NCI-H146 treated with DMSO at 0.1 percent for 48 hours (cell line): Measurements from ENCODE around the gene SEBOX.

ENCODE experiments used
- DNase-seq: peaks from one replicate; lab custom pipeline; 2025; ENCODE audit not compliant: unreplicated experiment; lab: John Stamatoyannopoulos, UW

SEBOX gene

GRCh38 chr17:28320215-28321061, 44.6 kb downstream of the SEBOX start:
- DNase-seq: no peak

GRCh38 chr17:28319598-28319935, 45.4 kb downstream of the SEBOX start:
- DNase-seq: no peak

DNA sequence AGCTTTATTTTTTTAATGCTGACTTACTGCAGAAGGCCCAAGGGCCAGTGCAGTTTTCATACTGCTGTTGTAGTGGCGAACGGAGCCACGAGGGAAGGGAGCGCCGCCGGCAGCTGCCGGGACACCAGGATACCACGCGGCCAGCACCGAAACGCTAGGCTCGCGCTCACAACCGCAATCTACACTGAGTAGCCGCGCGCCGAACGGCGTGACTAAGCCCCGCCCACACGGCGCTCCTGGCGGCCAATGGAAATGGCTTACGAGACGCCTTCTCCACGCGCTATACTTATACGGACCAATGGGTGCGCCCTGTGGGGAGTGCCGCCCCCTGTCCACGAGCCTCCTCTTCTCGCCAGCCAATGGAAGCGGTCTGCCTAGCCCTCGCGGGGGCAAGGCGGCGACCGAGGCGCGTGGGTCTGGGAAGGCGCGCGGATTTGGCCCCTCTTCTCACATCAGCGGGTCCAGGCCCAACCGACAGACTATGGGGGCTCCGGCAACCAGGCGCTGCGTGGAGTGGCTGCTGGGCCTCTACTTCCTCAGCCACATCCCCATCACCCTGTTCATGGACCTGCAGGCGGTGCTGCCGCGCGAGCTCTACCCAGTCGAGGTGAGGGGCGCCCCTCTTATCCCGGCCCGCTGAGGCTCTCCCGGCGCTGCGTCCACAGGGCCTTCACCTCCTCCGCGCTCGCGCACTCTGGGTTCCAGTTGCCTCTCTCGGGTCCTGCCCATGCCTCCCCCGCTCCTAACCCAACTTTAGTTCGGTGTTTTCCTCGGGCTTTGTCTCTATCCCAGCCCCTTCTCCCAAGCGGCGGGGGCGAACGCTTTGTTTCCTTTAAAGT, 46.0 kb downstream of the SEBOX start, which contains the start of gene TMEM97:
TMEM97 (plus strand) TSS at position 442 of the 839 bp plus-strand sequence; CDS start at position 482, 40 bp downstream.
- peak; percentile 95 for DNase-seq

DNA sequence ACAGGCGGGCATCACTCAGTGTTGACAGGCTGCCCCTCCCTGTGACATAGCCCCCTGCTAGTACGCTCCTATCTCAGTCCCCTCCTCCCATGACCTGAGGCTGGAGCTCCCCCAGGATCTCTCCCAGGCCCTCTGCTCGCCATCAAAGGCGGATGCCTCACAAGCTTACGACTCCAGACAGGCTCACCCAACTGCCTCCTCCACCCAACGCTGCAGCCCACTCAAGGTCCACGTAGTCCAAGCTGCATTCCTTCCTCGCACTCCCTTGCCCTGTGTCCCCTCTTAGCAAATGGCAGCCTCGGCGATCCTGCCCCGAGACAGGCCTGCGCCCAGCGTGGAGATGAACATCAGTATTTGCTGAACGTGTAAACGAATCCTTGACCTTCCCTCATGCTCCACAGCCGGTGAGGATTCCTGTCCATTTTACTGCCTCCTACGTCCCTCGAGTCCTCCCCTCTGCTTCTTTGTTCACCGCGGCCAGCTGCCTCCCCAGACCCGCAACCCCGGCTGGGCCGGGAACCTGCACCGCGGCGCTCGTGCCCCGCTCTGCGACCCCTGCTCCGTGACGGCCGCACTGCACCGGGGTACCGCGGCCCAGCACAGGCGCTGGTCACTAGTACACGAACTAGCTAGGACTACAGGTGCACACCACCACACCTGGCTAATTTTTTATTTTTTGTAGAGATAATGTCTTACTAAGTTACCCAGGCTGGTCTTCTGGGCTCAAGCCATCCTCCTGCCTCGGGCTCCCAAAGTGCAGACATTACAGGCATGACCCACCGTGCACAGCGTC, 46.8 kb downstream of the SEBOX start:
- DNase-seq: peak; percentile 27

DNA sequence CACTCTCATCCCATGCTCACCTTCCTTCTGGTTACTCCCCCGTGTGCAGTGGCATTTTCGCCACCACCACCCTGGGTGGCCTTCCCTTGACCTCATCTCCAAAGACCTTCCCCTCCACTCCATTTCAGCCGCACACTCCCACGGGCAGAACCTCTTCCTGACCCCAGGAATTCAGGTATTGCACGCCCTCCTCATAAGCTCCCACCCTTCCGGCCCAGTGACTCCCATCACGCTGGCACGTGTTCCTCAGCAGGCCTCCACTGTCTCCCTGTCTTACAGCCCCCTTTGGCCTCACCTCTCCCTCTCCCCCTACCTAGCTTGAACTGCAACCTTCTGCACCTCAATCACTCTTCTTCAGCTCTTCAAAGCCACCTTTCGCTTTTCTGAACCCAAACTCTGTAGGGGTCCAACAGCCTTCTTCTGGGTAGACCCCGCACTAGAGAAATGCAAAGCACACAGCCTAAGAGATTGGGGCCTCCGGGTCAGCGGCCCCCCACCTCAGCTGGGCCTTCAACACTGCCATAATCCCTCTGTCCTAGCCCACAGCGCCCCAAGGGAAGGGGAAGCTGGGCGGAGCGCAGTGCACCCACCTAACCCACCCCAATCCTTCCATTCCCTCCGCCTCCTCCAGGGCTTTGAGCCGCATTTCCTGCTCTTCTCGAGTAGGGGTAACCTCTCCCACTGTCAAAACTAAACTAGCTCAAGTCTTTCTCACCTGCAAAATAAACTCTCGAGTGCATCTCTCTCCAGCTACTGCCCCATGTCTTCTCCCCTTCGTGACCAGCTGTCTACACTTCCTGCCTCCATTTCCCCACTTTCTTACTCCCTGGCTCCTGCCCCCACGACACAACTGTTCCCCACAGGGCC, 47.7 kb downstream of the SEBOX start:
- no peak for DNase-seq

DNA sequence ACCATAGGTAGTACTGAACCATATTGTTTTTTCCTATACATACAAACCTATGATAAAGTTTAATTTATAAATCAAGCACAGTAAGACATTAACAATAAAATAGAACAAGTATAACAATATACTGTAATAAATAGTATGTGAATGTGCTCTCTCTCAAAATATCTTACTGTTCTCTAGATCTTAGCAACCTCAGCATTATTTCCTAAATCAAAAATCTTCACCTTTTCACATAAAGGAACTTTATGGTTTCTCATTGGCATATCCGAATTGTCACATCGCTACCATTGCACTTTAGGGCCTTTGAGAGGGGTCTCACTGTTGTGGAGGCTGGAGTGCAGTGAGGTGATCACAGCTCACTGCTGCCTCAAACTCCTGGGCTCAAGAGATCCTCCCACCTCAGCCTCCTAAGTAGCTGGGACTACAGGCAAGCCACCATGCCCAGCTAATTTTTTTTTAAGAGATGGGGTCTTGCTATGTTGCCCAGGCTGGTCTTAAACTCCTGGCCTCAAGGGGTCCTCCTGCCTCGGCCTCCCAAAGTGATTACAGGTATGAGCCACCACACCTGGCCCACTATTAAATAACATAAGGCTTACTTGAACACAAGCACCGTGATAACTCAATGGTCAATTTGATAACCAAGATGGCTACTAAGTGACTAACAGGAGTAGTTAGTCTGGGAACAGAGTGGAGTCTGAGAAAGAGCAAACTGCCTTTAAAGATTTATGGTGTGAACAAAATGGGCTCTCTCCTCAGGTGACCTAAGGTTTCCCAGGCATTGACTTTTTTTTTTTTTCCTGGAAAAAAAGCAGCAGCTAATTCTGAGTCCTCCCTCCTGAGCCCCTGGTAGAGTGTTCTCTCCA, 48.9 kb downstream of the SEBOX start:
- DNase-seq: no peak

GRCh38 chr17:28313841-28314240, 51.2 kb downstream of the SEBOX start:
- no peak for DNase-seq
